Neuronal stem cell (in vitro differentiated cells): ENCODE data around the gene EYA3.

ENCODE experiments used
- DNase-seq: peaks from one replicate; pipeline ENCODE4 v3.0.0-alpha.2; 2013; ENCODE audit warnings: low spot score
- H2AFZ ChIP-seq: one replicate; pipeline ENCODE4 v1.6.1; 2013; ENCODE audit warnings: mild to moderate bottlenecking, low read length, inconsistent platforms
- H2AK5ac ChIP-seq: 2 replicates; pipeline ENCODE4 v1.6.1; 2013; ENCODE audit warnings: low read depth, mild to moderate bottlenecking, inconsistent platforms, low read length, moderate library complexity, mixed read lengths
- H2BK120ac ChIP-seq: 2 replicates; pipeline ENCODE4 v1.6.1; 2013; ENCODE audit warnings: low read depth, mild to moderate bottlenecking, inconsistent platforms, low read length, moderate library complexity, mixed read lengths
- H2BK12ac ChIP-seq: one replicate; pipeline ENCODE4 v1.6.1; 2013; ENCODE audit warnings: low read length, inconsistent platforms
- H2BK15ac ChIP-seq: 2 replicates; pipeline ENCODE4 v1.6.1; 2013; ENCODE audit warnings: mild to moderate bottlenecking, low read length, inconsistent platforms, mixed read lengths
- H2BK5ac ChIP-seq: one replicate; pipeline ENCODE4 v1.6.1; 2013; ENCODE audit warnings: inconsistent platforms, mild to moderate bottlenecking, low read length, moderate library complexity
- H3K14ac ChIP-seq: one replicate; pipeline ENCODE4 v1.6.1; 2013; ENCODE audit warnings: low read length, inconsistent platforms
- H3K18ac ChIP-seq: 2 replicates; pipeline ENCODE4 v1.6.1; 2013; ENCODE audit warnings: low read length, inconsistent platforms
- H3K23ac ChIP-seq: 2 replicates; pipeline ENCODE4 v1.6.1; 2013; ENCODE audit warnings: low read depth, mild to moderate bottlenecking, mixed read lengths, low read length, inconsistent platforms; ENCODE audit not compliant: poor library complexity
- H3K27ac ChIP-seq: replicated peaks from 3 replicates; pipeline ENCODE4 v1.5.1; 2013; ENCODE audit warnings: low read length, inconsistent platforms
- H3K27me3 ChIP-seq, 3 experiments: 2 replicates each; pipeline ENCODE4 v1.6.1; 2013; ENCODE audit warnings: low read length in 3 of 3, mild to moderate bottlenecking in 2 of 3, inconsistent platforms in 1 of 3, low read depth in 1 of 3, mixed read lengths in 1 of 3, moderate library complexity in 1 of 3; ENCODE audit not compliant: control insufficient read depth in 3 of 3, insufficient read depth in 3 of 3
- H3K36me3 ChIP-seq, 2 donors: replicated peaks in 1 of 2; 2 replicates each; pipeline ENCODE4 v1.6.1; 2013; ENCODE audit warnings: low read length in 2 of 2; ENCODE audit not compliant: control insufficient read depth in 2 of 2, insufficient read depth in 2 of 2
- H3K4ac ChIP-seq: 2 replicates; pipeline ENCODE4 v1.6.1; 2013; ENCODE audit warnings: inconsistent platforms, mild to moderate bottlenecking, low read length, moderate library complexity
- H3K4me1 ChIP-seq, 2 donors: 1 replicate in 1 of 2; 2 replicates in 1 of 2; pipeline ENCODE4 v1.6.1; 2013; ENCODE audit warnings: low read length in 2 of 2, low read depth in 1 of 2; ENCODE audit not compliant: control insufficient read depth in 2 of 2, insufficient read depth in 1 of 2
- H3K4me2 ChIP-seq: one replicate; pipeline ENCODE4 v1.6.1; 2013; ENCODE audit warnings: mild to moderate bottlenecking, low read length, inconsistent platforms; ENCODE audit not compliant: insufficient read depth, poor library complexity, severe bottlenecking
- H3K4me3 ChIP-seq, 2 donors: 2 replicates each; pipeline ENCODE4 v1.5.1; 2013; ENCODE audit warnings: low read length in 2 of 2, mild to moderate bottlenecking in 2 of 2, inconsistent platforms in 1 of 2, moderate library complexity in 1 of 2
- H3K79me1 ChIP-seq: one replicate; pipeline ENCODE4 v1.6.1; 2013; ENCODE audit warnings: low read depth, mild to moderate bottlenecking, inconsistent platforms, low read length, moderate library complexity
- H3K9ac ChIP-seq: one replicate; pipeline ENCODE4 v1.6.1; 2013; ENCODE audit warnings: mild to moderate bottlenecking, low read depth, low read length, inconsistent platforms; ENCODE audit not compliant: poor library complexity
- H3K9me3 ChIP-seq, 2 donors: replicated peaks in 1 of 2; 2 replicates each; pipeline versions ENCODE3 to v1.6.1; 2013; ENCODE audit warnings: low read length in 2 of 2, mild to moderate bottlenecking in 2 of 2, inconsistent platforms in 1 of 2, low read depth in 1 of 2, mixed read lengths in 1 of 2, moderate library complexity in 1 of 2; ENCODE audit not compliant: control insufficient read depth in 2 of 2, insufficient read depth in 1 of 2
- H4K8ac ChIP-seq: one replicate; pipeline ENCODE4 v1.6.1; 2013; ENCODE audit warnings: low read depth, mild to moderate bottlenecking, inconsistent platforms, low read length, moderate library complexity
- H4K91ac ChIP-seq: one replicate; pipeline ENCODE4 v1.6.1; 2013; ENCODE audit warnings: low read length, low read depth, mild to moderate bottlenecking, inconsistent platforms; ENCODE audit not compliant: poor library complexity
- WGBS, 2 donors: extraction: QIAGEN DNeasy Blood & Tissue Kit; methylation state at CpG; one replicate each; pipeline ENCODE4 v1.1.7; 2013; ENCODE audit warnings: missing lambda C conversion rate in 2 of 2, mixed read lengths in 1 of 2; ENCODE audit not compliant: insufficient read length in 2 of 2, insufficient replicate concordance in 1 of 2; ENCODE audit errors: extremely low coverage in 2 of 2; 5-methylcytosine and 5-hydroxymethylcytosine counted together

The EYA3 gene

DNA sequence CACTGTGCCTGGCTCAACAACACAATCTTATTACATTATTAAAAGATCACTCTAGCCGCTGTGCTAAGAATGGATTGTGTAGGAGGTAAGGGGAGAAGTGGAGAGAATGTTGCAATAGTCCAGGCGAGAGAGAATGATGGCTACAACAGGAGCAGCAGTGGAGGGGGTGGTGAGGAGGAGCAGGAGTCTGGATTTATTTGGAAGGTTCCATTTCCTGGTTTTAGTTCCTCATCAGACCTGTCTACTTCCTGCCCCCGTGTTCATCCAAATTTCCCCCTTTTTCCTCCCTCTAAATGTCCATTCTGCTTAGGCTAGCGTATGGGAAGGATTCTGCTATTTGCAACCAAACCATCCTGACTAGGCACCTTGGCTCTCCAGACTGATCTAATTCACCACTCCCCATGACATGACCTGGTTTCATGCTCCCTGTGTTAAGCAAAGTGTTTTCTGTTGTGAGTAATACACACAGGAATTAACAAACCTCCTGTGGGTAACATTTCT is 35.1 kb upstream of the EYA3 start:
- no peak overlapping the region for H4K91ac ChIP-seq
- H3K4ac ChIP-seq: no peak overlapping the region
- no peak overlapping the region for H3K4me3 ChIP-seq
- H3K4me1 ChIP-seq: no peaks in the 10 kb centered on the region
- H2AK5ac ChIP-seq: no peak overlapping the region
- no peak overlapping the region for H3K9ac ChIP-seq
- H2BK12ac ChIP-seq: no peak overlapping the region
- no peak overlapping the region for H2BK120ac ChIP-seq
- H3K9me3 ChIP-seq: no peaks in the 10 kb centered on the region
- no peak for DNase-seq
- H2BK15ac ChIP-seq: no peak overlapping the region
- H2AFZ ChIP-seq: peak overlapping the region; percentile 53
- WGBS, 2 donors: no CpG with 5 or more reads among the region's 4 CpGs
- no peak overlapping the region for H3K23ac ChIP-seq
- H3K36me3 ChIP-seq: no peaks in the 10 kb centered on the region
- H3K27me3 ChIP-seq: peaks cover 0 to 3% (median 0%) of the 10 kb centered on the region in 3 experiments
- no peak overlapping the region for H3K4me2 ChIP-seq
- H3K18ac ChIP-seq: no peak overlapping the region
- H3K27ac ChIP-seq: no peak overlapping the region
- no peak overlapping the region for H3K14ac ChIP-seq
- H3K79me1 ChIP-seq: no peaks in the 10 kb centered on the region
- no peak overlapping the region for H4K8ac ChIP-seq
- no peak overlapping the region for H2BK5ac ChIP-seq

DNA sequence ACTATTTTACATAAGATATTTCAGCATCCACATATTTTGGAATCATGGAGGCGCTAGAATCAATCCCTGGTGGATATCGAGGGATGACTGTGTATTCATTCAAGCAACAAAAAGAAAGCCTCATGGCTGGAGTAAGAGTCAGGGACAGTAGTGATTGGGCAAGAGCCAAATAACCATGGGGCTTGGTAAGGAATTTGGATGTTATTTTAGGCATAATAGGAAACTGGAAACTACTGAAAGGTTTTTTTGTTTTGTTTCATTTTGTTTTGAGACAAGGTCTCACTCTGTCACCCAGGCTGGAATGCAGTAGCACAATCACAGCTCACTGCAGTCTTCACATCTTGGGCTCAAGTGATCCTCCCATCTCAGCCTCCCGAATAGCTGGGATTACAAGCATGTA is 33.8 kb upstream of the EYA3 start:
- H3K36me3 ChIP-seq: no peaks in the 10 kb centered on the region
- H2BK120ac ChIP-seq: no peak overlapping the region
- no peak overlapping the region for H3K18ac ChIP-seq
- no peak overlapping the region for H4K91ac ChIP-seq
- no peak overlapping the region for H2BK12ac ChIP-seq
- H3K9ac ChIP-seq: no peak overlapping the region
- H3K27ac ChIP-seq: no peak overlapping the region
- H3K4ac ChIP-seq: no peak overlapping the region
- H2BK15ac ChIP-seq: no peak overlapping the region
- H2AK5ac ChIP-seq: no peak overlapping the region
- H3K9me3 ChIP-seq: no peaks in the 10 kb centered on the region
- no peak overlapping the region for H2AFZ ChIP-seq
- no peak overlapping the region for H4K8ac ChIP-seq
- DNase-seq: no peak
- peaks cover 0 to 6% (median 0%) of the 10 kb centered on the region in 3 experiments for H3K27me3 ChIP-seq
- no CpG with 5 or more reads among the region's 3 CpGs for WGBS, 2 donors
- H3K4me2 ChIP-seq: no peak overlapping the region
- no peak overlapping the region for H2BK5ac ChIP-seq
- H3K23ac ChIP-seq: no peak overlapping the region
- no peaks in the 10 kb centered on the region for H3K4me1 ChIP-seq
- no peak overlapping the region for H3K14ac ChIP-seq
- H3K4me3 ChIP-seq: no peak overlapping the region
- no peaks in the 10 kb centered on the region for H3K79me1 ChIP-seq

DNA sequence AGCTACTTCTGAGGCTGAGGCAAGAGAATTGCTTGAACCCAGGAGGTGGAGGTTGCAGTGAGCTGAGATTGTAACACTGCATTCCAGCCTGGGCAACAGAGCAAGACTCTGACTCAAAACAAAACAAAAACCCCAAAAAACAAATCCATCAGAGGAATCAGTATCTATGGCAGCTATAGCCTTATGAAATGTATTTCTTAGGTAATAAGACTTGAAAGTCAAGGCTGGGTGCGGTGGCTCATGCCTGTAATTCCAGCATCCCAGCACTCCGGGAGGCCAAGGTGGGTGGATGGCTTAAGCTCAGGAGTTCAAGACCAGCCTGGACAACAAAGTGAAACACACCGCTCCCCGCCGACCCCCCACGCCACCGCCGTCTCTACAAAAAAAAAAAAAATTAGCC is 31.1 kb upstream of the EYA3 start:
- Histone ChIP-seq H4K91ac (no peak overlapping the region), H3K4ac (no peak overlapping the region), H2BK120ac (no peak overlapping the region), H3K36me3 (no peaks in the 10 kb centered on the region), H3K27ac (no peak overlapping the region), H2AK5ac (no peak overlapping the region), H3K18ac (no peak overlapping the region), H2BK15ac (no peak overlapping the region), H3K79me1 (no peaks in the 10 kb centered on the region), H3K14ac (no peak overlapping the region), H3K4me2 (no peak overlapping the region), H2AFZ (no peak overlapping the region), H3K4me1 (no peaks in the 10 kb centered on the region), H3K27me3 (peaks cover 0 to 3% (median 0%) of the 10 kb centered on the region in 3 experiments), H4K8ac (no peak overlapping the region), H3K4me3 (no peak overlapping the region), H3K9ac (no peak overlapping the region), H2BK12ac (no peak overlapping the region), H3K23ac (no peak overlapping the region), H3K9me3 (no peaks in the 10 kb centered on the region), H2BK5ac (no peak overlapping the region)
- DNase-seq: no peak
- no CpG with 5 or more reads among the region's 8 CpGs for WGBS, 2 donors

DNA sequence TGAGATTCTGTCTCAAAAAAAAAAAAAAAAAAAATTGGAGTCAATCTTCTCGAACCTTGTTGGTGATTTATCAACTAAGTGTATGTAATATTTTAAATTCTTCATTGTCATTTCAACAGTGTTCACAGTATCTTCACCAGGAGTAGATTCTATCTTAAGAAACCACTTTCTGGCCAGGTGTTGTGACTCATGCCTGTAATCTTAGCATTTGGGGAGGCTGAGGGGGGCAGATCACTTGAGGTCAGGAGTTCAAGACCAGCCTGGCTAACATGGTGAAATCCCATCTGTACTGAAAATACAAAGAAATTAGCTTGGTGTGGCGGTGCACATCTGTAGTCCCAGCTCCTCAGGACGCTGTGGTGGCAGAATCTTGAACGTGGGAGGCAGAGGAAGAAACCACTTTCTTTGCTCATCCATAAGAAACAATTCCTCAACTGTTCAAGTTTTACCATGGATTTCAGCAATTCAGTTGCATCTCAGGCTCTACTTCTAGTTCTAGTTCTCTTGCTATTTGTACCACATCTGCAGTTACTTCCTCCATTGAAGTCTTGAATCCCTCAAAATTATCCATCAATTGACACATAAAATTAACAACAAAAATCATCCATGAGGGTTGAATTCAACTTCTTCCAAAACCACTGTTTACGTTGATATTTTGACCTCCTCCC is 30.4 kb upstream of the EYA3 start:
- Histone ChIP-seq H2BK12ac (no peak overlapping the region), H3K79me1 (no peaks in the 10 kb centered on the region), H3K4me1 (no peaks in the 10 kb centered on the region), H3K4me2 (no peak overlapping the region), H3K27ac (no peak overlapping the region), H4K8ac (no peak overlapping the region), H2AFZ (no peak overlapping the region), H3K14ac (no peak overlapping the region), H2BK120ac (no peak overlapping the region), H3K23ac (no peak overlapping the region), H3K4ac (no peak overlapping the region), H3K9ac (no peak overlapping the region), H3K36me3 (no peaks in the 10 kb centered on the region), H3K18ac (no peak overlapping the region), H4K91ac (no peak overlapping the region), H2BK5ac (no peak overlapping the region), H2BK15ac (no peak overlapping the region), H3K4me3 (no peak overlapping the region), H3K9me3 (no peaks in the 10 kb centered on the region), H2AK5ac (no peak overlapping the region), H3K27me3 (peaks cover 0 to 3% (median 0%) of the 10 kb centered on the region in 3 experiments)
- no CpG with 5 or more reads among the region's 5 CpGs for WGBS, 2 donors
- DNase-seq: no peak
